K562 (cell line): ENCODE results near the gene ANO6. TPM values are rescaled to one million over a fixed set of nuclear protein-coding genes. Genes with fewer than 3 reads are reported as not detected.

Source experiments
- ARID1B ChIP-seq: fragments of 450-650 bp; IDR thresholded peaks from 2 replicates; pipeline ENCODE4 v1.6.1; 2016; ENCODE audit warnings: antibody characterized with exemption, mild to moderate bottlenecking, inconsistent platforms
- BRD4 ChIP-seq: fragments of 200-600 bp; sonication (generic); IDR thresholded peaks from 2 replicates; pipeline ENCODE4 v1.6.1; 2017; ENCODE audit warnings: inconsistent platforms
- HDAC8 ChIP-seq: fragments of 450-650 bp; IDR thresholded peaks from 2 replicates; pipeline ENCODE4 v1.6.1; 2016; ENCODE audit warnings: mild to moderate bottlenecking, missing genetic modification characterization, moderate library complexity, missing compliant biosample characterization
- JUN ChIP-seq, 2 experiments: sonication (generic) in 1 of 2; formaldehyde crosslinking in 1 of 2; IDR thresholded peaks; 2 replicates each; pipeline versions ENCODE4 v1.6.1 to v1.8.0; 2012 to 2022; ENCODE audit warnings: borderline replicate concordance in 2 of 2, mild to moderate bottlenecking in 2 of 2, improper control_type of control experiment in 1 of 2, low read depth in 1 of 2, low read length in 1 of 2, missing genetic modification reagents in 1 of 2
- NEUROD1 ChIP-seq: fragments of 150-350 bp; IDR thresholded peaks from 2 replicates; pipeline ENCODE4 v1.6.1; 2014; ENCODE audit warnings: borderline replicate concordance, low read length, low read depth; ENCODE audit not compliant: partially characterized antibody
- NFE2L1 ChIP-seq: fragments of 450-650 bp; IDR thresholded peaks from 2 replicates; pipeline ENCODE4 v1.6.1; 2016; ENCODE audit warnings: missing genetic modification characterization, low read depth, mild to moderate bottlenecking, missing compliant biosample characterization, moderate library complexity, borderline replicate concordance
- PHB ChIP-seq: fragments of 250-450 bp; sonication (Bioruptor Pico); IDR thresholded peaks from 2 replicates; pipeline ENCODE4 v1.5.0; 2021
- SIN3B ChIP-seq: fragments of 450-650 bp; IDR thresholded peaks from 2 replicates; pipeline ENCODE4 v1.6.1; 2017; ENCODE audit warnings: low read depth, mild to moderate bottlenecking, moderate library complexity
- SPI1 ChIP-seq: IDR thresholded peaks from 2 replicates; pipeline ENCODE4 v1.6.1; 2011; ENCODE audit warnings: low read depth, low read length, control low read depth, borderline replicate concordance
- TGIF2 ChIP-seq: sonication (generic); formaldehyde crosslinking; IDR thresholded peaks from 2 replicates; pipeline ENCODE4 v1.8.1; 2022; ENCODE audit warnings: mild to moderate bottlenecking, missing genetic modification reagents, moderate library complexity
- U2AF1 ChIP-seq: fragments of 200-400 bp; formaldehyde crosslinking; optimal IDR thresholded peaks from 2 replicates; pipeline ENCODE3; 2017; ENCODE audit warnings: mild to moderate bottlenecking, low read depth, low read length, moderate library complexity
- ZBTB17 ChIP-seq: fragments of 450-650 bp; formaldehyde crosslinking; IDR thresholded peaks from 2 replicates; pipeline ENCODE4 v1.4.0; 2020; ENCODE audit warnings: mild to moderate bottlenecking
- ZNF436 ChIP-seq: fragments of 250-450, 450-650 bp; sonication (Bioruptor Pico); formaldehyde crosslinking; IDR thresholded peaks from 2 replicates; pipeline ENCODE4 v1.7.0; 2020; ENCODE audit warnings: mild to moderate bottlenecking
- polyA plus RNA-seq, 8 experiments: library from polyadenylated mRNA; depleted of rRNA in 4 of 8; stranded (reverse) in 5 of 8; unstranded in 3 of 8; fragments of >200 nt; fragmentation: Nextera tagmentation in 2 of 8; fragmentation: Illumina TruSeq in 1 of 8; extraction: Ambion mirVana in 2 of 8; extraction: Trizol in 1 of 8; gene quantifications; 2 replicates each; pipeline versions ENCODE4 v1.2.1 to v1.2.3, GENCODE V29; 2011 to 2014; ENCODE audit warnings: inconsistent platforms in 1 of 8, missing spikeins in 1 of 8
- total RNA-seq, 7 experiments: library from RNA; depleted of rRNA in 6 of 7; stranded (reverse); fragments of >200 nt in 6 of 7; fragmentation: Illumina TruSeq in 2 of 7; extraction: Trizol in 2 of 7; gene quantifications; 2 replicates each; pipeline versions ENCODE4 v1.2.1 to v1.2.3, GENCODE V29; 2011 to 2021; ENCODE audit warnings: low replicate concordance in 1 of 7
- TF ChIP-seq, protein P1 (sequence below): fragments of 450-650 bp; IDR thresholded peaks from 2 replicates; pipeline ENCODE4 v1.6.1; 2018; ENCODE audit not compliant: partially characterized antibody
- TF ChIP-seq, protein P2 (sequence below): sonication (generic); formaldehyde crosslinking; IDR thresholded peaks from 2 replicates; pipeline ENCODE4 v1.8.0; 2022; ENCODE audit warnings: mild to moderate bottlenecking, missing genetic modification reagents
- TF ChIP-seq, protein P3 (sequence below): fragments of 250-450 bp; sonication (Bioruptor Pico); IDR thresholded peaks from 2 replicates; pipeline ENCODE4 v1.5.1; 2021; ENCODE audit warnings: mild to moderate bottlenecking
- TF ChIP-seq, protein P4 (sequence below): fragments of 450-650 bp; IDR thresholded peaks from one replicate; pipeline ENCODE4 v1.6.1; 2018; ENCODE audit warnings: mild to moderate bottlenecking, moderate library complexity; ENCODE audit not compliant: partially characterized antibody
- TF ChIP-seq, protein P5 (sequence below): fragments of 200-800 bp; sonication (Bioruptor generic); IDR thresholded peaks from 2 replicates; pipeline ENCODE4 v1.6.1; 2017; ENCODE audit warnings: missing genetic modification characterization, missing compliant biosample characterization

ANO6 gene
- total and polyA plus RNA-seq, 9 of the 15 experiments (the other 6 are each of a cell fraction or from before 2014, with no cell fraction given), result 3.5 to 24.7 (median 20.3) TPM

DNA sequence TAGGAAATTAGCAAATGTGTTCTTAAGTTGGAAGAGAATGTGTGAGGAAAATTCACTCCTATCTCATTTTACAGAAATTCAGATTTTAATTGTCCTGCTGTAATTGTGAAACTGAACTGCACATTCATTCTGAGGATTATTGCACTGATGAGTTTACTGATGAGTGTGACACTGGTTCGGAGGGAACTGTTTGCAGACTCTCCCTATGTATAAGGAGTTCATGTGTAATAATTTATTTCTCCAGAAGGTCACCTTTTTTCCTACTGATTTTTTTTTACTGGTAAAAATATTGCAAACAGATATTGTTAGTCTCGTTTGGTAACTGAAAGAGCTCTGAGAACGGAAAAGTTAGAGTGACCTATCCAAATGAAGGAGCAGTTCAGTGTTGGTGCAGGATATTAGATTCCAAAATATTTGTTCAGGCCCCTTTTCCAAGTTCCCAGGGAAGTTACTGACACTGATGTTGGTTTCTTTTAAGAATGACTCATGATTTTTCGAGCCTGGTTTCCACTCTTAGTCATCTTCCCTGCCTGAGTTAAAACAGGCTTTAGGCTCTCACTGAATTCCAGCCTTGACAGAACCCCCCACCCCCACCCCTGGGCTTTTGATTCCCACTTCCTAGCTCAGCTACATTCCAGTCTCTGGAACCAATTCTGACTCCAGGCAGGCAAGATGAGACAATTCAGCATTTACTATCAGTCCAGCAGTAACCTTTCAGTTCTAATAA lies 18.4 kb downstream of the ANO6 start (continued):
- TF ChIP-seq NFE2L1 (tag) (peak; percentile 77; the same call in 1 of the 2 replicates), U2AF1 (no peak), HDAC8 (tag) (no peak), JUN (IDR thresholded peaks at IDR 0.05; ENCODE audit: borderline replicate concordance, low read depth, low read length) (peak; percentile 86), JUN (CRISPR knock-in tag; IDR thresholded peaks at IDR 0.05; ENCODE audit: borderline replicate concordance) (no peak), NEUROD1 (no peak), ARID1B (peak; percentile 69), TGIF2 (CRISPR knock-in tag) (no peak), BRD4 (no peak), SIN3B (no peak), SPI1 (peak; percentile 13; the same call in 1 of the 2 replicates), ZNF436 (CRISPR knock-in tag) (no peak), ZBTB17 (CRISPR knock-in tag) (no peak), PHB (CRISPR knock-in tag) (no peak)
- TF ChIP-seq, protein P1, sequence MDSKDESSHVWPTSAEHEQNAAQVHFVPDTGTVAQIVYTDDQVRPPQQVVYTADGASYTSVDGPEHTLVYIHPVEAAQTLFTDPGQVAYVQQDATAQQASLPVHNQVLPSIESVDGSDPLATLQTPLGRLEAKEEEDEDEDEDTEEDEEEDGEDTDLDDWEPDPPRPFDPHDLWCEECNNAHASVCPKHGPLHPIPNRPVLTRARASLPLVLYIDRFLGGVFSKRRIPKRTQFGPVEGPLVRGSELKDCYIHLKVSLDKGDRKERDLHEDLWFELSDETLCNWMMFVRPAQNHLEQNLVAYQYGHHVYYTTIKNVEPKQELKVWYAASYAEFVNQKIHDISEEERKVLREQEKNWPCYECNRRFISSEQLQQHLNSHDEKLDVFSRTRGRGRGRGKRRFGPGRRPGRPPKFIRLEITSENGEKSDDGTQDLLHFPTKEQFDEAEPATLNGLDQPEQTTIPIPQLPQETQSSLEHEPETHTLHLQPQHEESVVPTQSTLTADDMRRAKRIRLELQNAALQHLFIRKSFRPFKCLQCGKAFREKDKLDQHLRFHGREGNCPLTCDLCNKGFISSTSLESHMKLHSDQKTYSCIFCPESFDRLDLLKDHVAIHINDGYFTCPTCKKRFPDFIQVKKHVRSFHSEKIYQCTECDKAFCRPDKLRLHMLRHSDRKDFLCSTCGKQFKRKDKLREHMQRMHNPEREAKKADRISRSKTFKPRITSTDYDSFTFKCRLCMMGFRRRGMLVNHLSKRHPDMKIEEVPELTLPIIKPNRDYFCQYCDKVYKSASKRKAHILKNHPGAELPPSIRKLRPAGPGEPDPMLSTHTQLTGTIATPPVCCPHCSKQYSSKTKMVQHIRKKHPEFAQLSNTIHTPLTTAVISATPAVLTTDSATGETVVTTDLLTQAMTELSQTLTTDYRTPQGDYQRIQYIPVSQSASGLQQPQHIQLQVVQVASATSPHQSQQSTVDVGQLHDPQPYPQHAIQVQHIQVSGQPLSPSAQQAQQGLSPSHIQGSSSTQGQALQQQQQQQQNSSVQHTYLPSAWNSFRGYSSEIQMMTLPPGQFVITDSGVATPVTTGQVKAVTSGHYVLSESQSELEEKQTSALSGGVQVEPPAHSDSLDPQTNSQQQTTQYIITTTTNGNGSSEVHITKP, result no peak
- TF ChIP-seq, protein P2, sequence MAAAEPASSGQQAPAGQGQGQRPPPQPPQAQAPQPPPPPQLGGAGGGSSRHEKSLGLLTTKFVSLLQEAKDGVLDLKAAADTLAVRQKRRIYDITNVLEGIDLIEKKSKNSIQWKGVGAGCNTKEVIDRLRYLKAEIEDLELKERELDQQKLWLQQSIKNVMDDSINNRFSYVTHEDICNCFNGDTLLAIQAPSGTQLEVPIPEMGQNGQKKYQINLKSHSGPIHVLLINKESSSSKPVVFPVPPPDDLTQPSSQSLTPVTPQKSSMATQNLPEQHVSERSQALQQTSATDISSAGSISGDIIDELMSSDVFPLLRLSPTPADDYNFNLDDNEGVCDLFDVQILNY (CRISPR knock-in tag), result no peak
- TF ChIP-seq, protein P3, sequence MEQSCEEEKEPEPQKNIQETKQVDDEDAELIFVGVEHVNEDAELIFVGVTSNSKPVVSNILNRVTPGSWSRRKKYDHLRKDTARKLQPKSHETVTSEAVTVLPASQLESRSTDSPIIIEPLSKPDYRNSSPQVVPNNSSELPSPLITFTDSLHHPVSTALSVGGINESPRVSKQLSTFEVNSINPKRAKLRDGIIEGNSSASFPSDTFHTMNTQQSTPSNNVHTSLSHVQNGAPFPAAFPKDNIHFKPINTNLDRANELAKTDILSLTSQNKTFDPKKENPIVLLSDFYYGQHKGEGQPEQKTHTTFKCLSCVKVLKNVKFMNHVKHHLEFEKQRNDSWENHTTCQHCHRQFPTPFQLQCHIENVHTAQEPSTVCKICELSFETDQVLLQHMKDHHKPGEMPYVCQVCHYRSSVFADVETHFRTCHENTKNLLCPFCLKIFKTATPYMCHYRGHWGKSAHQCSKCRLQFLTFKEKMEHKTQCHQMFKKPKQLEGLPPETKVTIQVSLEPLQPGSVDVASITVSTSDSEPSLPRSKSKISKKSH (CRISPR knock-in tag), result no peak
- TF ChIP-seq, protein P4, sequence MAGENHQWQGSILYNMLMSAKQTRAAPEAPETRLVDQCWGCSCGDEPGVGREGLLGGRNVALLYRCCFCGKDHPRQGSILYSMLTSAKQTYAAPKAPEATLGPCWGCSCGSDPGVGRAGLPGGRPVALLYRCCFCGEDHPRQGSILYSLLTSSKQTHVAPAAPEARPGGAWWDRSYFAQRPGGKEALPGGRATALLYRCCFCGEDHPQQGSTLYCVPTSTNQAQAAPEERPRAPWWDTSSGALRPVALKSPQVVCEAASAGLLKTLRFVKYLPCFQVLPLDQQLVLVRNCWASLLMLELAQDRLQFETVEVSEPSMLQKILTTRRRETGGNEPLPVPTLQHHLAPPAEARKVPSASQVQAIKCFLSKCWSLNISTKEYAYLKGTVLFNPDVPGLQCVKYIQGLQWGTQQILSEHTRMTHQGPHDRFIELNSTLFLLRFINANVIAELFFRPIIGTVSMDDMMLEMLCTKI, result no peak
- TF ChIP-seq, protein P5, sequence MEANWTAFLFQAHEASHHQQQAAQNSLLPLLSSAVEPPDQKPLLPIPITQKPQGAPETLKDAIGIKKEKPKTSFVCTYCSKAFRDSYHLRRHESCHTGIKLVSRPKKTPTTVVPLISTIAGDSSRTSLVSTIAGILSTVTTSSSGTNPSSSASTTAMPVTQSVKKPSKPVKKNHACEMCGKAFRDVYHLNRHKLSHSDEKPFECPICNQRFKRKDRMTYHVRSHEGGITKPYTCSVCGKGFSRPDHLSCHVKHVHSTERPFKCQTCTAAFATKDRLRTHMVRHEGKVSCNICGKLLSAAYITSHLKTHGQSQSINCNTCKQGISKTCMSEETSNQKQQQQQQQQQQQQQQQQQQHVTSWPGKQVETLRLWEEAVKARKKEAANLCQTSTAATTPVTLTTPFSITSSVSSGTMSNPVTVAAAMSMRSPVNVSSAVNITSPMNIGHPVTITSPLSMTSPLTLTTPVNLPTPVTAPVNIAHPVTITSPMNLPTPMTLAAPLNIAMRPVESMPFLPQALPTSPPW (CRISPR knock-in tag), result peak; percentile 27; the same call in 1 of the 2 replicates
